IPS DF 19.7 (cell line): Measurements from ENCODE around the gene ZNF816.
"Not testable (repeated sequence)": the region's sequence is repeated elsewhere in the genome, so short reads cannot be mapped to it uniquely, and the experiment has no call there.

Source experiments
- DNase-seq: peaks from one replicate; pipeline ENCODE4 v3.0.0-alpha.2; 2013; ENCODE audit warnings: low read depth, low spot score

The ZNF816 gene

GRCh38 chr19:52962394-52963246, at the start of gene ZNF816:
Gene ZNF816, minus strand, starts transcription at chr19:52962881. Its CDS starts 6,792 bp downstream, at chr19:52956089.
- DNase-seq: peak; percentile 75

DNA sequence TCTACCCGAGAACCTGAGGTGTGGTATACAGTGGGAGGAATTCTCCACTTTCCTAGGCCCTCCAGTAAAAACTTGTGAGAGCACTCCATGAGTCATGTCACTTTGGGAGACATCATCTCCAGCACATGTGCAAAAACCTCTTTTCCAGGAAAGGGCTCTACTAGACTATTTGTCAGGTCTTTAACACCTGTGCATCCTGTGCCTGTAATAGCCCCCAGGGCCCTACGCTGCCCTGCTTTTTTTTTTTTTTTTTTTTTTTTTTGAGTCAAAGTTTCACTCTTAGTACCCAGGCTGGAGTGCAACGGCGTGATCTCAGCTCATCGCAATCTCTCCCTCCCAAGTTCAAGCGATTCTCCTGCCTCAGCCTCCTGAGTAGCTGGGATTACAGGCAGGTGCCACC, 49.3 kb upstream of the ZNF816 start:
- DNase-seq: no peak

DNA sequence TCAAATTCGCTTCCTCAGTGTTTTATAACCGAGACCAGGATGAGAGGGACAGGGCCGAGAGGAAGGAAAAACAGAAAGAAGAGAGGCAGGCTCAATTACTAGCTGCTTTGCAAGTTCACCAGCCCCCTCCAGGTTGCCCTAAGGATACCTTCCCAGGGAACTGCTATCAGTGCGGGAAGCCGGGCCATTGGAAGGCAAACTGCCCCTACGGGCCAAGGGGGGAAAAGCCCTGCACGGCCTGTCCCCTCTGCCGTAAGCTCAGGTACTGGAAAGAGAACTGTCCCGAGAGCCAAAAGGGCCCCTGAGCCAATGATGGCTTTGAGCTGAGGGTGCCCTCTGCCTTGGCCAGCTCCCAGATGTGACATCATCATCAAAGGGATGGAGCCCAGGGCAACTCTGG, 47.8 kb upstream of the ZNF816 start:
- no peak for DNase-seq

- no peak for DNase-seq
Observed at GRCh38 chr19:53008061-53008778, 45.5 kb upstream of the ZNF816 start.

DNA sequence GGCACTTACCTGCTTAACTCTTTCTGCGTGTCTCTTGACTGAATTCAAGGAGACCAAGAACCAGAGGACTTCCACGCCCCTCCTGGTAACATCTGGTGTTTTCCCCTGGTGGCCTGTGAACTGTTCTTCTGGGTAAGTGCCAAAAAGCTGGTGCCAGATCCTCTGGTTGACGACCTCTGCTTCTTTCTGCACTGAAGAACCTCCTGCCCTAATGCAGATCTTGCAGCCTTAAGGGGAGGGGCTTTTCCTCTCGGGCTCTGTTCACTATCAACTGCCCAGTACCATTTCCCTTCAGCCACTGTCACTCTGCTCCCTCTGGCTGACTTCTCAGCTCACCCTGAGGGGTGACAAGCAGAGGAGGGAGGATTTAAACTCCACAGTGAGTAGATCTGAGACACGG, 44.9 kb upstream of the ZNF816 start:
- no peak for DNase-seq

DNA sequence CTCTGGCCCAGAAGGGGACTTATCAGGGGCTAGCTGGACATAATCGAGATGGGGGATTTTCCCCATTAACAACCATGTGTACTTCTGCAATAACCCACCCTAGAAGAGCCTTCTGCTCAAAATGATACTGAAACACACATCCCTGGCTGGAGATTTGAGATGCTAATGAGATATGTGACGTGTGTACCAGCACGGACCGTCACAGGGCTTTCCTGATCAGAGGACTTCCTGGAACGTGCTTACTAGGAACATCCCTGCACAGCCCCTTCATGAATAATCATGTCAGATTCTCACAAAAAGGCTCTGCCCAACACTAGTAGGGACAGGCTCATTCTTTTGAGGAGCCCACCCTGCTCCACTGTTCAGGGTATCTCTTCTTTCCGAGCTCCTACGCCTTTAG, 44.5 kb upstream of the ZNF816 start:
- DNase-seq: no peak

GRCh38 chr19:53004242-53004641, 41.6 kb upstream of the ZNF816 start:
- no peak for DNase-seq

DNA sequence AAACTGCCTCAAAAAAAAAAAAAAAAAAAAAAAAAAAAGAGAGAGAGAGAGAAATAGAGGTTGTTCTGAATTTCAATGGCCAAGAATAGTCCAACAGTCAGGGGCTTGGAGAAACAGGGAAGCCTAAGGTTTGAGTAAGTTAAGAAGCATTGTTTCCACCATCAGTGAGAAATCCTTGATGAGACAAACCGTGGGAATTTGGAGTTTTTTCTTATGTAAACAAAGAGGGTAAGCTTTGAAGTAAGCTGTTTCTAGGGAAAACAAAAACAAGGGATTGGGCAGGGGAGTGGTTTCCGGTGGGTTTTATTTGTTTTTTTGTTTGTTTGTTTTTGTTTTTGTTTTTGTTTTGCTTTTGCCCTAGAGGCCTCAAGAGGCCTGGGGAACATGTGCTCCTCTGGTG, 39.8 kb upstream of the ZNF816 start:
- no peak for DNase-seq

DNA sequence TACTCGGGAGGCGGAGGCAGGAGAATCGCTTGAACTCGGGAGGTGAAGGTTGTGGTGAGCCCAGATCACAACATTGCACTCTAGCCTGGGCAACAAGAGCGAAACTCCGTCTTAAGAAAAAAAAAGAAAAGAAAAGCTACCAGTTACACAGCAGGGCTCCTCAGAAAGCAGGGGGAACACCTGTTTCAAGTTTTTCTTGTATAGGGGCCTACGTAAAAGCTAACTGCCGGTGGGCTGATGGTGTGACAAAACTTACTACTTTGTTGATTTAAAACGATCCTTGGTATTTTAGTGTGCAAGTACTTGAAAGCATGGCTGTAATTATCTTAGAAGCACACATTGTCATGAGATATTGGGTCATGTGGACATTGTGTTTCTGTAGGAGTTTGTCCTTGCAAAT, 35.3 kb upstream of the ZNF816 start:
- no peak for DNase-seq

DNA sequence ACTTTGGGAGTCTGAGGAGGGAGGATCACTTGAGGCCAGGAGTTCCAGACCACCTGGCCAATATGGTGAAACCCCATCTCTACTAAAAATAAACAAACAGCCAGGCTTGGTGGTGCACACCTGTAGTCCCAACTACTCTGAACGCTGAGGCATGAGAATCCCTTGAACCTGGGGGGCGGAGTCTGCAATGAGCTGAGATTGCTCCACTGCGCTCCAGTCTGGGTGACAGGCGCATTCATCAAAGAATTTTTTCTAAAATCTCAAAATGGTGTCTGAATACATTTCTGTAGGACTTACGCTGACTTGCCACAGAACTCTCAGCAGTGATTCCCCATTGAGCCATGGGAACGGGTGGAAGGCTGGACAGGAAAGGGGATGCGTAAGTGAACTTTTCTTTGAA, 33.0 kb upstream of the ZNF816 start:
- DNase-seq: no peak

- no peak for DNase-seq
Observed at GRCh38 chr19:52993342-52994178, 30.9 kb upstream of the ZNF816 start.

GRCh38 chr19:52992109-52993004, 29.7 kb upstream of the ZNF816 start:
- no peak for DNase-seq

DNA sequence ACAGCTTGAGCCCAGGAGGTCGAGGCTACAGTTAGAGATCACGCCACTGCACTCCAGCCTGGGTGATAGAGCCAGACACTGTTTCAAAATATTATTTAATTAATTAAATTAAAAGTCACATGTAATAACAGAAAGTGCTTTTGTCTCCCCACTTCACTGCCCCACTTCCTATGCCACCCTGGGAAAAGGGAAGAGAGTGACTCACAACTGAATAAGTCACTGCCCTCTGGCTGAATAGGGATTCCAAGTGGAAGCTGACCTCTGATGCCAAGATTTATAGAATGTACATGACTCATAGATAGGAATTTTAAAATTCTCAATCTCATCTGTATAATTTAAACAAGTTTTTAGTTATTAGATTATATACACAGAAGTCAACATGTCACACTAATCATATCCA, 28.8 kb upstream of the ZNF816 start:
- DNase-seq: no peak

GRCh38 chr19:52990759-52991418, 28.2 kb upstream of the ZNF816 start:
- DNase-seq: no peak

GRCh38 chr19:52988506-52988905, 25.8 kb upstream of the ZNF816 start:
- DNase-seq: no peak

- no peak for DNase-seq
Observed at GRCh38 chr19:52987221-52987620, 24.5 kb upstream of the ZNF816 start.

GRCh38 chr19:52983167-52983566, 20.5 kb upstream of the ZNF816 start:
- DNase-seq: not testable (repeated sequence)

DNA sequence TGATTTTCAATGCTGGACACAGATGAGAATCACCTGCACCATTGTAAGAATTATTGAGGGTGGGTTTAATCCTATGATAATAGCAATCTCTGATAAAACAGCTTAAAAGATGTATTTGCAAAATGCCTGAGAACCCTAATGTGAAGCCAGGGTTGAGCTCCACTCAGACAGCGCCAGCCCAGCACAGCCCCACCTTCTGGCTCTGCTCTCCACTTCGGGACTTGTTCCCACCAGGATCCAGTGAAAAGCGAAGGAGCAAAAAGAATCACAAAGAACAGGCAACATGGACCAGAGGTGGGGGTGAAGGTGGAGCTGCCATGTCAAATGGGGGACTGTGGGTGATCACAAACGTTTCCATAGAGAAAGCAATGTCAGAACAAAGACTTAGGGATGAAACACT, 18.6 kb upstream of the ZNF816 start:
- DNase-seq: no peak

GRCh38 chr19:52967772-52968171, 5.1 kb upstream of the ZNF816 start:
- no peak for DNase-seq

- no peak for DNase-seq
Observed at GRCh38 chr19:52963247-52963618, 552 bp upstream of the ZNF816 start.

GRCh38 chr19:52961981-52962380, 700 bp downstream of the ZNF816 start:
- DNase-seq: no peak
